ENCODE results near the gene KATNAL2.

GRCh38 chr18:47063096-47063495 lies 145.7 kb downstream of the KATNAL2 start:
- no peak for TF ChIP-seq BHLHE40 (IDR thresholded peaks at IDR 0.05; ENCODE audit: borderline replicate concordance)
- TF ChIP-seq FOXA1 (IDR thresholded peaks at IDR 0.05) = no peak
- TF ChIP-seq HDGF (IDR thresholded peaks at IDR 0.05; ENCODE audit: borderline replicate concordance) = no peak
- no peak for TF ChIP-seq FOXM1 (IDR thresholded peaks at IDR 0.05; ENCODE audit: borderline replicate concordance)
- TF ChIP-seq TARDBP (IDR thresholded peaks at IDR 0.05) = no peak
- no peak for TF ChIP-seq FOXK2 (IDR thresholded peaks at IDR 0.05)
- no peak for TF ChIP-seq NFRKB (IDR thresholded peaks at IDR 0.05)
- TF ChIP-seq SP1 (IDR thresholded peaks at IDR 0.05) = no peak
